HG03521 (cell line): ENCODE data around the gene NACC2.
"Not testable (repeated sequence)": the region's sequence is repeated elsewhere in the genome, so short reads cannot be mapped to it uniquely, and the experiment has no call there.

ENCODE experiments used
- ATAC-seq: cut with Tn5 transposase; IDR thresholded peaks from one replicate; pipeline ENCODE4 v1.9.1; 2021; ENCODE audit warnings: mild to moderate bottlenecking, moderate library complexity; ENCODE audit not compliant: unreplicated experiment

NACC2 gene

DNA sequence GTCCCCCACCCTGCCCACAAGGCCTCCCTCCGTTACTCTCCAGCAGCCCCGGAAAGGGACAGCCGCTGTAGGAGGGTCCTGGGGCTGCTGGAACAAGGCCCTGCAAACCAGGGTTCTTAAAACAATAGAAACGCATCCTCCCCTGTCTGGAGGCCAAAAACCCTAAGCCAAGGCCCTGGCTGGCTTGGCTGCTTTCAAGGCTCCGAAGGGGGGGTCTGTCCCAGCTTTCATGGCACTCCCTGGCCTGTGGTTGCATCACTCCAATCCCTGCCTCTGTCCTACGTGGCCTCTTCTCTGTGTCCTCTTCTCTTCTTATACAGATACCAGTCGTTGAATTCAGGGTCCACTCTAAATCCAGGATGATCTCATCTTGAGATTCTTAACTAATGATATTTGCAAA is 126.5 kb downstream of the NACC2 start:
- no peak for ATAC-seq

- no peak for ATAC-seq
Observed at GRCh38 chr9:135968083-135968476, 127.0 kb downstream of the NACC2 start.

DNA sequence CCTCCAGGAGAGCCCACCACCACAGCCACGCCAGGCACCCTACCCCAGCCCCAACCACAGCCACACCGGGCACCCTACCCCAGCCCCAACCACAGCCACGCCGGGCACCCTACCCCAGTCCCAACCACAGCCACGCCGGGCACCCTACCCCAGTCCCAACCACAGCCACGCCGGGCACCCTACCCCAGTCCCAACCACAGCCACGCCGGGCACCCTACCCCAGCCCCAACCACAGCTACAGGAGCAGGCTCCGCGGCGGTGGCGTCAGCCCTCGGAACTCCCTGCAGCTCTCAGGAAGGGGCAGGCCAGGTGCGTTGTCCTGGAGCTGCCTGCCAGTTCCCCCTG is 128.2 kb downstream of the NACC2 start:
- ATAC-seq = not testable (repeated sequence)

DNA sequence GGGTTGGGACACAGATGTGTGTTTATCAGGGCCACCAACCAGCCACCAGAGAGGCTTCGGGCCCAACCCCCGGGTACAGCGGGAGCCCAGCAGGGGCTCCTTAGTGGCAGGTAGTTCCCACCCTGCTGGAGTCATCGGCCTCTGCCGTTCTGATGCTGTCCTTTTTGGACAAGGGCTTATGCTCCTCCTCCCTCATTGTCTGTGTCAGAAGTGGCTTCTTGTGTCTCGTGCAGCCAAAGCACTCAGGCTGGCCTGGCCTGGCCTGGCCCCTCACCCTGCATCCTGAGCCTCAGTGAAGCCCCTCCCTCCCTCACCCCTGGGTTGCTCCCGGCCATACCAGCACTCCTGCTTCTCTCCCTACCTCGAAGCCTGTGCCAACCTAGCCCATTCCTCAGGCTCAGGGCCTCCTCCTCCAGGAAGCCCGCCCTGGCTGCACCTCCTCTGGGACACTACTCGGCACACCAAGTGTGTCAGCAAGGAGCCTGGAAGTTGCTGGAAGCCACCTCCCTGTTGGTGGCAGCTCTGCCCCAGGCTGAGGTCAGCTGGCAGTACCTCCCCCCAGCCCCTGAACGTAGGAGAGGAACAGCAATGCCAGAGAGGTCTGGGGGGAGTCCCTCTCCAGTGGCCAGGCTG is 129.8 kb downstream of the NACC2 start:
- no peak for ATAC-seq

GRCh38 chr9:135963938-135964337 is 131.2 kb downstream of the NACC2 start:
- no peak for ATAC-seq

GRCh38 chr9:135963338-135963737 is 131.8 kb downstream of the NACC2 start:
- no peak for ATAC-seq

DNA sequence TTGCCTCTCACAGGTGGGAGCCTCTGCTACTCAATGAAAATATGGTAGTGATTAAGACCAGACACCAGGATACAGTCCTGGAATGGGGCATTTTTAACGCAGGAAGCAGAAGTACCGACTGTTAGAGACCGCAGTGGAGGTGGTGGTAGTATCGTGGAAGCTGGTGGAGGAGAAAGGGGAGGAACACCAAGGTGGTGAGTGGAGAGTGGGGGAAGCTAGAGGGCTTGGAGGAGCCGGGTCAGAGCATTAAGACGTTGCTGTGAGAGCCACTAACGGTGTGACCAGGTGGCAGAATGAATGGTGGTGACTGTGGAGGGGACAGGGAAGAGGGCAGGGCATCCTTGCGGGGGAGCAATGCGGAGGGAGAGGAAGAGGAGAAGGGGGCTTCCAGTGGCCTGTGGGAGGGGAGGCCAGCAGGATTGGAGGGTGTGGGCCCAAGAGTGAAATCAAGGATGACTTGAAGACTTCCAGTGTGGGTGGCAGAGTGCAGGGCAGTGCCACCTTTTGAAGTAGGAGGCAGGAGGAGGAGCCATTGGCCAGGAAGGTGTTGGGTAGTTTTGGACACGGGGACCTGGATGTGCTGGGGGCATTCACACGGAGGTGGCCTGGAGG is 132.3 kb downstream of the NACC2 start:
- no peak for ATAC-seq

DNA sequence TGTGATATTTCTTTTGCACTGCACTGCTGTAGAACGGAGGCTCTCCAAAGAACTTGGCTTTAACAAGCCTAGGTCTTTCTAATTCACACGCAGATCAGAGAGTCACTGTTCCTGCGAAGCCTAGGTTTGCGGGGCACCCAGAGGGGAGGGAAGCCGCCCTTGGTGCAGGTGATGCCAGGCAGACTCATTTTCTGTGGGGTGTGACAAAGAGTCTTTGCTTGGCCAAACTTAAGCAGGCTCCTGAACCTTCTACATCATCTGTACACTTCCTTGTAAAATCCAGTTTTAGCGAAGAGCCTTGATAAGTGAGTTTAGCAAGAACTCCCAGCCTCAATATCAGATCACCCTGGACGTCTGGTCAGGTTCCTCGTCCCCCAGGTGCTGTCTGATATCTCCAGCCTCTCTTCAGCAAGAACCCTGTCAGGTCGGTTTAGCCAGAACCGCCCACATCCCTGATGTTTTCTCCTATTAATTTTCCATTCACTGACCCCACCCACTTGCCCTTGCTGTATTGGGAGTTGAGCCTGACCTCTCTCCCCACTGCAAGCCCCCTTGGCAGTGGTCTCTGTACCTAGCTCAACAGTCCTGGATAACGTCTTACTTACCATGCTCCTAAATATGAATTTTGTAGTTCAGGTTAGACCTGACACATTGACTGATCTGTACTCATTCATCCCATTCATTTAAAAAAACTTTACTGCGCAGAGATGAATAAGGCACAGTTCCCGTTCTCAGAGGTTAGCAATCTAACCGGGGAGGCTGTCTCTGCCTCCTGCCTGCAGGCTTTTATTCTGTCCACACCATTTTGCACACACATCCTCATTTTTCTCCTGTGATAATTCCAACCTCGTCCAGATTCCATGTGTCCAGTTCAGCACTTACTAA is 133.0 kb downstream of the NACC2 start:
- ATAC-seq = no peak

GRCh38 chr9:135961277-135961715 is 133.8 kb downstream of the NACC2 start, which contains the start of gene UBAC1:
UBAC1 (minus strand) TSS chr9:135961373; CDS start chr9:135961162, 211 bp downstream.
- ATAC-seq = peak; percentile 91

DNA sequence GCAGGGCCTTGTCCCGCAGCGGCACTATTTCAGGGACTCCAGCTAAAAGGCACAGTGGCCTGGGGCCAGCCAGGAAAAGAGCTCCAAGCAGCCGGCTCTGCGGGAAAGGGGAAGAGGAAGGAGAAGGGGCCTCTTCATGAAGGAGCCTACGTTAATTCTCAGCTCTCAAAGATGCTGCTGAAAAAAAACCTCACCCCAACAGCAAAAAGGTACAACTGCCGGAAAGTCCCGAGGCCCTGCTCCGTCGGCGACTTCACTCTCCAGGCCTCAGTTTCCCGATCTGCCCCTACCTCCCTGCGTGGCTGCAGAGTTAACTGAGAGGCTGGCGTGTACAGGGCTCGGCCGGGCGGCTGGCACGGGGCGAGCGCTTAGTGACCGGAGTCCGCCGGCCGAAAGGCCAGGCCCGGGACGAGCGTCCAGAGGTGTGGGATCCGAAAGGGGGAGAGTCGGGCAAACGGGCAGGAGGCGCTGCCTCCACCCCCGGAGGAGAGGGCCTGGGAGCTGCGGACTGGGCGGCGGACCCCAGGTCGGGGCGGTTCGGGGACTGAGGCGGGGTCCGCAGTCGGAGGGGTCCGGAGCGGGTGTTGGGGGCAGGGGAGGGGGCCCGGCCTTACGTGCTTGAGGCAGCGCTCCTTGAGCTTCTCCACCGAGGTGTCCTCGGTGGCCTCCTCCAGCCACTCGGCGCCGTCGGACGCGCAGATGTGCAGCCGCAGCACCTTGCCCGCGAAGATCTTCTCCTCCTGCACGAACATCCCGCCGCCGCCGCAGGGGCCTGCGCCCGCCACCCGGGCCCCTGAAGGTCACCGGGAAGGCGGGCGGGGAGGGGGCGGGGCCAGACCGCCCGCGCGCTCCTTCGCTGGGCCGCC is 134.4 kb downstream of the NACC2 start:
- ATAC-seq = no peak

- ATAC-seq = no peak
Observed at GRCh38 chr9:135959814-135960213, 135.3 kb downstream of the NACC2 start.

DNA sequence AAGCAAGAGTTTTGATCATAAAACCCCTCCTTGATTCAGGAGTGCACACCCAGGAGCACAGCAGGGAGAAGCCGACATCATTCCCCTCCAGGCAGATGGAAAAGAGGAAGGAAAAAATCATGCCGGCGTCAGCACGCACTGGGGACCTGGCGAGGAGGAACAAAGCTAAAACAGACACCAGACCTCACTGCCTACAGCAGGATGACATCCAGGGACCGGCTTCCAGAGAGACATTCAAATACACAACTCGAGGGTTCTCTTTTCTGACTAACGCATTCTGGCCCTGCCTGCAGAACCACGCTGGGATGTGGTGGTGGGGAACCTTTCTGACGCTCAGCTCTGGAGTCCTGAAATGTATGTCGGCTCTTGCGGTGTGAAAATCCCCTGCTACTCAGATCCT is 136.6 kb downstream of the NACC2 start:
- no peak for ATAC-seq

DNA sequence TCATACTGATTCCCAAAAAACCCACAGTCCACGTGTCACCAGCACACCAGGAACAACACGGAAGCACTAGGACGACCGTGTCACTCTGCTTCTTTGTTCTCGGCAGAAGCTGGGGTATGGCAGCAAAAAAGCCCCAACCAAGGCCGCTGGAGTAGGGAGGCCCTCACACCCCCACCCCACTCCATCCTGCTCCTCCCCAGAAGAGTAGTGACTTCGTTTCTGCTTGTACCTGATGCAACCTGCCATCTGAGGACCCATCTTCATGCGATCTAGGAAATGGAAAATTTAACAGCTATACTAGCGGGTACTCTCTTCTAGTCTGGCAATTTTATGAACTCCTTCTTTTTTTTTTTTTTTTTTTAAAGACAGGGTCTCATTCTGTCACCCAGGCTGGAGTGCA is 137.7 kb downstream of the NACC2 start:
- ATAC-seq = no peak

DNA sequence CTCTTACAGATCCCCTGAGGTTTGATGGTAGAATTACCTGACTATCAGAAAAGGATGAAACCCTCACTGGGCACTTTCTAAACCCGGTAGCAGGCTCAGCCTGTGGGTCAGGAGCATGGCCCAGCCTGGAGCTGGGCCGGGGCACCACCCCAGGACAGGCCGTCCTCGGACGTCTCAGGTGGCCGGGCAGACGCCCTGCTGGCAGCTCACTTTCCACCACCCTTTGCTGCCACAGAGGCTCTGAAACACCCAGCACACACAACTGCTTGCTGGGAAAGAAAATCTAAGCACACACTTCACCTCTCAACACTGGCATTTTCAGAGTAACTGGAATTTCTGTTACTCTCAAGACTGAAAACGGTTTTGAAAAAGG is 138.3 kb downstream of the NACC2 start:
- ATAC-seq = no peak
